Pons (tissue), 1 donor: ENCODE data around the gene DTD2.

Experiments
- DNase-seq: peaks from one replicate; pipeline ENCODE4 v3.0.0-alpha.2; 2016; ENCODE audit warnings: low spot score

Gene DTD2

DNA sequence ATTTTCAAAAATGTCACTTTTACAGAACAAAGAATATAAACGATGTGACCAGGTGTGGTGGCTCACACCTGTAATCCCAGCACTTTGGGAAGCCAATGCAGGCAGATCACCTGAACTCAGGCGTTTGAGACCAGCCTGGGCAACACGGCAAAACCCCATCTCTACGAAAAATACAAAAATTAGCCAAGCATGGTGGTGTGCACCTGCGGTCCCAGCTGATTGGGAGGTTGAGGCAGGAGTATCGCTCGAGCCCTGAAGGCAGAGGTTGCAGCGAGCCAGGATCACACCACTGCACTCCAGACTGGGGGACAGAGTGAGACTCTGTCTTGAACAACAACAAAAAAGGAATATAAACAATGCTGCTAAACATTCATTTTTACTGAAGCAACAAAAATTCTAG, 52.2 kb downstream of the DTD2 start:
- no peak for DNase-seq

- DNase-seq: no peak
These were observed 53.6 kb downstream of the DTD2 start for GRCh38 chr14:31403707-31404106.

GRCh38 chr14:31402764-31403439, 54.4 kb downstream of the DTD2 start:
- DNase-seq: no peak

GRCh38 chr14:31401369-31401932, 55.9 kb downstream of the DTD2 start:
- no peak for DNase-seq

- no peak for DNase-seq
These were observed 57.2 kb downstream of the DTD2 start for GRCh38 chr14:31400031-31400638.
